Measurements from ENCODE around the gene RERG.

The RERG gene

GRCh38 chr12:15151161-15152091 is 69.8 kb downstream of the RERG start:
- Histone ChIP-seq H3K9ac (no peak overlapping the region), H3K4me1 (peaks cover 0 to 13% (median 0%) of the 10 kb centered on the region in 10 experiments; a peak in 2 of 20 replicates), H3K27ac (no peak overlapping the region), H3K4me3 (no peak overlapping the region), H3K36me3 (no peaks in the 10 kb centered on the region), H3K27me3 (no peaks in the 10 kb centered on the region), H4K20me1 (no peaks in the 10 kb centered on the region), H3K9me3 (replicated peaks in 1 of 11) (no peaks in the 10 kb centered on the region), H3K4me2 (no peak overlapping the region)
- no peak for TF ChIP-seq Cebpa-rat (IDR thresholded peaks at IDR 0.05)

- Histone ChIP-seq H3K9me3 (replicated peaks in 1 of 11) (no peaks in the 10 kb centered on the region), H3K4me3 (no peak overlapping the region), H3K36me3 (no peaks in the 10 kb centered on the region), H3K27me3 (no peaks in the 10 kb centered on the region), H3K4me2 (no peak overlapping the region), H3K4me1 (no peaks in the 10 kb centered on the region), H3K27ac (no peak overlapping the region), H4K20me1 (no peaks in the 10 kb centered on the region), H3K9ac (no peak overlapping the region)
- no peak for TF ChIP-seq Cebpa-rat (IDR thresholded peaks at IDR 0.05)
Measured at GRCh38 chr12:15146585-15146984, 74.6 kb downstream of the RERG start.

DNA sequence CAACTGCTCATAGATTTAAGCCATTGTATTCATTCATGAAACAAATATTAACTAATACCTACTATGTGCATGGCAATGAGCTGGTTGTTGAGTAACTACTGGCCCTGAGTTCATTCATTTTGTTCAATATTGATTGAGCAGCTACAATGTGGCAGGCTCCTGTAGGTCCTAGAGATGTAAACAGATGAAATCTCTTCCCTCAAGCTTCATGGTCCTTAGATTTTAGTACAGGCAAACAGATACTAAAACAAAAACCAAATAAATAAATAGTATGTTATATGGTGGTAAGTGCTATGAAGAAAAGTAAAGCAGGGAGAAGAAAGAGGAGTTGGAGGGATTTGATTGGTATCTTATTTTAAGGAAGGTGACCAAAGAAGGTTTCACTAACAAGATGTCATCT is 77.8 kb downstream of the RERG start:
- Histone ChIP-seq H3K4me2 (no peak overlapping the region), H3K9ac (no peak overlapping the region), H3K27ac (no peak overlapping the region), H3K4me1 (no peaks in the 10 kb centered on the region), H4K20me1 (no peaks in the 10 kb centered on the region), H3K27me3 (no peaks in the 10 kb centered on the region), H3K36me3 (no peaks in the 10 kb centered on the region), H3K9me3 (replicated peaks in 1 of 11) (no peaks in the 10 kb centered on the region), H3K4me3 (no peak overlapping the region)
- TF ChIP-seq Cebpa-rat (IDR thresholded peaks at IDR 0.05) = no peak

DNA sequence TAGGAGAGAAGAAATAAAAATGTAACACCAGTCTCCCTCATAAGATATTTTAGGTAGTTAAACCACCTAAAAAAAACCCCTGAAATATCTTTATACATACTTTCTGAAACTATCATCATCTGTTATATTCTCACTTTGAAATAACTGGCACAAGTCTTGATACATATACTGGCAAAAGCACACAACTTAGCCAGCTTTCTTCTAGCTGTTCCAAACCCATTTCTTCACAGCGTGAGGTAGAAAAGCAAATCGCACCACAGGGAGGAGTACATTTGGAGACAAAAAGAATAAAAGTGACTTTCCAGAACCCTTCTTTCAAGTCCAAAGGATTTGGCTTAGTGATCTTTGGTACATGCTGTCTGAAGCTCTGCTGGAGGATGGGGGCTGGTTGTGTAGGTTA is 78.5 kb downstream of the RERG start:
- Histone ChIP-seq H3K36me3 (no peaks in the 10 kb centered on the region), H4K20me1 (no peaks in the 10 kb centered on the region), H3K4me2 (no peak overlapping the region), H3K4me3 (no peak overlapping the region), H3K9me3 (replicated peaks in 1 of 11) (no peaks in the 10 kb centered on the region), H3K9ac (no peak overlapping the region), H3K27me3 (no peaks in the 10 kb centered on the region), H3K27ac (no peak overlapping the region), H3K4me1 (no peaks in the 10 kb centered on the region)
- no peak for TF ChIP-seq Cebpa-rat (IDR thresholded peaks at IDR 0.05)

DNA sequence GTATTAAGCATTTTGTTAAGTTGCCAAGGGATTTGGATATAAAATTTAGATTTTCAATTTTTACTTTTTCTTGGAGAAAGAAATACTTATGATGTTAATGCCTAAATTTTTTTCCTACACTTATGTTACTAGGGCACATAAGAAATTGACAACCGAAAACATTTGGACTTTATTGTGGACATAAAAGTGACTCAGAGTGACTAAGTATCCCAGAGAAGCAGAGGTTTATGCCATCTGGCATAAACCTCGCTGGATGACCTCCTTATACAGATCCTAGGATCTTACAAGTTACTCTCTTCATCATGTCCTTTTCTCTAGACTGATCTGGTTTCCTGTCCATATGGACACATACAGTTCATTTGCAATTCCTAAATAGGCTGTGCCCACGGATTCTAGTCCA is 89.8 kb downstream of the RERG start:
- Histone ChIP-seq H3K4me2 (no peak overlapping the region), H3K9me3 (replicated peaks in 1 of 11) (no peaks in the 10 kb centered on the region), H3K9ac (no peak overlapping the region), H3K4me1 (no peaks in the 10 kb centered on the region), H3K27ac (no peak overlapping the region), H3K36me3 (no peaks in the 10 kb centered on the region), H4K20me1 (no peaks in the 10 kb centered on the region), H3K27me3 (no peaks in the 10 kb centered on the region), H3K4me3 (no peak overlapping the region)
- no peak for TF ChIP-seq Cebpa-rat (IDR thresholded peaks at IDR 0.05)

GRCh38 chr12:15130541-15130940 is 90.7 kb downstream of the RERG start:
- no peaks in the 10 kb centered on the region for H3K36me3 ChIP-seq
- no peaks in the 10 kb centered on the region for H3K4me1 ChIP-seq
- no peak overlapping the region for H3K9ac ChIP-seq
- no peaks in the 10 kb centered on the region for H3K27me3 ChIP-seq
- H3K9me3 ChIP-seq (replicated peaks in 1 of 11) = no peaks in the 10 kb centered on the region
- no peak overlapping the region for H3K4me3 ChIP-seq
- no peak for TF ChIP-seq Cebpa-rat (IDR thresholded peaks at IDR 0.05)
- H4K20me1 ChIP-seq = no peaks in the 10 kb centered on the region
- H3K27ac ChIP-seq = no peak overlapping the region
- no peak overlapping the region for H3K4me2 ChIP-seq

- no peaks in the 10 kb centered on the region for H3K36me3 ChIP-seq
- H3K9ac ChIP-seq = no peak overlapping the region
- no peak overlapping the region for H3K4me3 ChIP-seq
- no peak overlapping the region for H3K4me2 ChIP-seq
- TF ChIP-seq Cebpa-rat (IDR thresholded peaks at IDR 0.05) = no peak
- H3K4me1 ChIP-seq = peaks cover 11 to 24% (median 18%) of the 10 kb centered on the region in 10 experiments; a peak in 19 of 20 replicates
- no peaks in the 10 kb centered on the region for H3K9me3 ChIP-seq (replicated peaks in 1 of 11)
- no peak overlapping the region for H3K27ac ChIP-seq
- H4K20me1 ChIP-seq = no peaks in the 10 kb centered on the region
- no peaks in the 10 kb centered on the region for H3K27me3 ChIP-seq
Measured at GRCh38 chr12:15123401-15123800, 97.8 kb downstream of the RERG start.

- Histone ChIP-seq H3K27ac (peak overlapping the region in 1 of 11 experiments; percentile 17; a peak in 1 of 22 replicates), H3K9ac (no peak overlapping the region; a peak in 1 of 22 replicates), H3K4me1 (peaks cover 11 to 24% (median 18%) of the 10 kb centered on the region in 10 experiments; a peak in 19 of 20 replicates), H3K36me3 (no peaks in the 10 kb centered on the region), H3K4me2 (peak overlapping the region in 10 of 11 experiments; percentile 10 to 69 (median 56); a peak in 19 of 22 replicates), H3K27me3 (no peaks in the 10 kb centered on the region), H3K4me3 (no peak overlapping the region), H3K9me3 (replicated peaks in 1 of 11) (no peaks in the 10 kb centered on the region), H4K20me1 (no peaks in the 10 kb centered on the region)
- no peak for TF ChIP-seq Cebpa-rat (IDR thresholded peaks at IDR 0.05)
Measured at GRCh38 chr12:15122344-15122743, 98.9 kb downstream of the RERG start.

DNA sequence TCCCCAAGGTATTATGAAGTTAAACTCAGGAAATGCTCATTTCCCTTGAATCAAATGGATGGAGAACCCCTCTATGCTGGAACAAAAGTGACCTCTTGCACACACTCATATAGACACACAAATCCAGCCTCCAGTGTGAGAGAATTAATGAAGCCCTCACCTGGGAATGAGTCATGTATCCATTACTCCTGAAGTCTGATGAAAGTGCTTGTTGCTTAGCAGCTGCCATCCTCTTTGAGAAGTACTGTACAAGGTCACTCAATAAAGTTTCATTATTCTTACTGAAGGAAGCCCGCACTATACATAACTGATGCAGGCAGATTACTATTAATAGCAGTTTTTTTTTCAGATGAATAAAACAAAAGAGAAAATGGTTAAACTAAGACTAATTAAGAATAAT is 102.3 kb downstream of the RERG start:
- no peak overlapping the region for H3K4me2 ChIP-seq
- peaks cover 11 to 24% (median 18%) of the 10 kb centered on the region in 10 experiments; a peak in 19 of 20 replicates for H3K4me1 ChIP-seq
- no peaks in the 10 kb centered on the region for H3K36me3 ChIP-seq
- no peak overlapping the region for H3K9ac ChIP-seq
- no peaks in the 10 kb centered on the region for H4K20me1 ChIP-seq
- no peak overlapping the region for H3K4me3 ChIP-seq
- TF ChIP-seq Cebpa-rat (IDR thresholded peaks at IDR 0.05) = no peak
- no peaks in the 10 kb centered on the region for H3K27me3 ChIP-seq
- H3K27ac ChIP-seq = no peak overlapping the region
- no peaks in the 10 kb centered on the region for H3K9me3 ChIP-seq (replicated peaks in 1 of 11)

DNA sequence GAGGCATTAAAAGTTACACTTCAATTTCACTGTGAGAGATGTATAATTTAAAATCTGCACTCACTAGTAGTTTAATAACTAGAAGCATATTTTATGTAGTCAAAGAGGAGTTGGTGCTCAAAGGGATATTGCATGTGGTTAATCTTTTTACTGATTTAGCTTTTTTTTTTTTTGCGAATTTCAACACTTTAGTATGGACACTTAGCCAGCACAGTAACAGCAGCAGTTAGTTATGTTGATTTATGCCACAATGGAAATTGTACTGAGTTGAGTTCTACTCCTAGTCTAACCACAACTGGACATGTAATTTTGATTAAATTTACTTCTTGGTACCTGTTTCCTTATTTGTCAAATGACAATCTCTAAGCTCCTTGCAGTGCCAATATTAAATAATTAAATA is 104.2 kb downstream of the RERG start:
- no peaks in the 10 kb centered on the region for H3K36me3 ChIP-seq
- H3K9ac ChIP-seq = no peak overlapping the region
- no peak for TF ChIP-seq Cebpa-rat (IDR thresholded peaks at IDR 0.05)
- H3K4me1 ChIP-seq = peaks cover 3 to 14% (median 8%) of the 10 kb centered on the region in 10 experiments; a peak in 19 of 20 replicates
- H3K27ac ChIP-seq = no peak overlapping the region
- H3K9me3 ChIP-seq (replicated peaks in 1 of 11) = no peaks in the 10 kb centered on the region
- H4K20me1 ChIP-seq = no peaks in the 10 kb centered on the region
- H3K4me3 ChIP-seq = no peak overlapping the region
- H3K27me3 ChIP-seq = no peaks in the 10 kb centered on the region
- no peak overlapping the region for H3K4me2 ChIP-seq
